ENCODE data around the gene PNMA8A. TPM values are rescaled to one million over a fixed set of nuclear protein-coding genes. Genes with fewer than 3 reads are reported as not detected.

PNMA8A gene
- total RNA-seq, 4 donors from 2014 or later = 1.4 to 5.3 (median 2.5) TPM

GRCh38 chr19:46515290-46515609 lies 43.9 kb upstream of the PNMA8A start:
- Histone ChIP-seq H3K36me3 (no peaks in the 10 kb centered on the region), H3K27ac (replicated peaks in 1 of 4) (no peak overlapping the region), H3K9me3 (peaks cover 0 to 11% (median 9%) of the 10 kb centered on the region in 4 donors), H3K27me3 (peaks cover 0 to 19% (median 0%) of the 10 kb centered on the region in 4 donors), H3K4me1 (peaks cover 0 to 14% (median 7%) of the 10 kb centered on the region in 4 donors), H3K4me3 (no peak overlapping the region)
- WGBS = 61% methylated on average over 3 of the region's 3 CpGs
- intact Hi-C loops (cut with DNase I) = loop anchor here (10.0 kb wide), 1 partner anchor 120 kb away; no protein-coding TSS in a partner anchor
- TF ChIP-seq POLR2AphosphoS5 (IDR thresholded peaks at IDR 0.05) (no peak), POLR2A (IDR thresholded peaks at IDR 0.05; ENCODE audit: low read depth) (no peak), EP300 (IDR thresholded peaks at IDR 0.05) (no peak)
- TF ChIP-seq, protein P1, sequence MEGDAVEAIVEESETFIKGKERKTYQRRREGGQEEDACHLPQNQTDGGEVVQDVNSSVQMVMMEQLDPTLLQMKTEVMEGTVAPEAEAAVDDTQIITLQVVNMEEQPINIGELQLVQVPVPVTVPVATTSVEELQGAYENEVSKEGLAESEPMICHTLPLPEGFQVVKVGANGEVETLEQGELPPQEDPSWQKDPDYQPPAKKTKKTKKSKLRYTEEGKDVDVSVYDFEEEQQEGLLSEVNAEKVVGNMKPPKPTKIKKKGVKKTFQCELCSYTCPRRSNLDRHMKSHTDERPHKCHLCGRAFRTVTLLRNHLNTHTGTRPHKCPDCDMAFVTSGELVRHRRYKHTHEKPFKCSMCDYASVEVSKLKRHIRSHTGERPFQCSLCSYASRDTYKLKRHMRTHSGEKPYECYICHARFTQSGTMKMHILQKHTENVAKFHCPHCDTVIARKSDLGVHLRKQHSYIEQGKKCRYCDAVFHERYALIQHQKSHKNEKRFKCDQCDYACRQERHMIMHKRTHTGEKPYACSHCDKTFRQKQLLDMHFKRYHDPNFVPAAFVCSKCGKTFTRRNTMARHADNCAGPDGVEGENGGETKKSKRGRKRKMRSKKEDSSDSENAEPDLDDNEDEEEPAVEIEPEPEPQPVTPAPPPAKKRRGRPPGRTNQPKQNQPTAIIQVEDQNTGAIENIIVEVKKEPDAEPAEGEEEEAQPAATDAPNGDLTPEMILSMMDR (IDR thresholded peaks at IDR 0.05) = no peak
- DNase-seq (ENCODE audit: extremely low spot score) = no peak

- WGBS = 68% methylated on average over 13 of the region's 13 CpGs
- Histone ChIP-seq H3K4me3 (no peak overlapping the region), H3K9me3 (peaks cover 0 to 11% (median 9%) of the 10 kb centered on the region in 4 donors), H3K27ac (replicated peaks in 1 of 4) (no peak overlapping the region), H3K36me3 (no peaks in the 10 kb centered on the region), H3K27me3 (peaks cover 0 to 19% (median 0%) of the 10 kb centered on the region in 4 donors), H3K4me1 (peaks cover 0 to 14% (median 7%) of the 10 kb centered on the region in 4 donors)
- no peak for DNase-seq (ENCODE audit: extremely low spot score)
- intact Hi-C loops (cut with DNase I) = loop anchor here (10.0 kb wide), 1 partner anchor 120 kb away; no protein-coding TSS in a partner anchor
- TF ChIP-seq EP300 (IDR thresholded peaks at IDR 0.05) (no peak), POLR2A (IDR thresholded peaks at IDR 0.05; ENCODE audit: low read depth) (no peak), POLR2AphosphoS5 (IDR thresholded peaks at IDR 0.05) (no peak)
- TF ChIP-seq, protein P1 (IDR thresholded peaks at IDR 0.05) = no peak
Observed at GRCh38 chr19:46514589-46515289, 43.4 kb upstream of the PNMA8A start.

- intact Hi-C loops (cut with DNase I) = loop anchor here (10.0 kb wide), 1 partner anchor 119 kb away; no protein-coding TSS in a partner anchor
- peaks cover 0 to 19% (median 0%) of the 10 kb centered on the region in 4 donors for H3K27me3 ChIP-seq
- no peak overlapping the region for H3K4me3 ChIP-seq
- peaks cover 0 to 14% (median 7%) of the 10 kb centered on the region in 4 donors for H3K4me1 ChIP-seq
- no peak overlapping the region for H3K27ac ChIP-seq (replicated peaks in 1 of 4)
- peak; percentile 94 for DNase-seq (ENCODE audit: extremely low spot score)
- TF ChIP-seq POLR2AphosphoS5 (IDR thresholded peaks at IDR 0.05) = no peak
- no peak for TF ChIP-seq POLR2A (IDR thresholded peaks at IDR 0.05; ENCODE audit: low read depth)
- TF ChIP-seq, protein P1 (IDR thresholded peaks at IDR 0.05) = peak; percentile 88 to 93 (median 90)
- H3K36me3 ChIP-seq = no peaks in the 10 kb centered on the region
- H3K9me3 ChIP-seq = peaks cover 0 to 11% (median 9%) of the 10 kb centered on the region in 4 donors
- 27% methylated on average over 35 of the region's 36 CpGs for WGBS
Observed at GRCh38 chr19:46513461-46514236, 42.3 kb upstream of the PNMA8A start.

DNA sequence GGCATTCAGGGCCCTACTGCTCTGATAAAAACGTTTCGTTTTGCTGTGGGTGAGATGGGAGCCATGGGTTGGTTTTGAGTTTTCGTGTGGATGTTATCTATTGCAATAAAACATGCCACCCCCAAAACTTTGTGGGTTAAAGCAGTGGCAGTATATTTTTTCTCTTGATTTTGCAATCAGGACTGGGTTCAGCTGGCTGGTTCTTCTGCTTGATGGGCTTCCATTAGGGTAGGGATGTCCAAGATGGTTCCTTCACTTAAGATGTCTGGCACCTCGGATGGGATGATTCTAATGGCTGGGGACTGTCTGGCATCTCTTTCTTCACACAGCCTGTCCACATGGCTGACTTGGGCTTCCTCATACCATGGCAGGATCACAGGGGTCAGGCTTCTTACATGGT lies 39.9 kb upstream of the PNMA8A start:
- Histone ChIP-seq H3K4me3 (no peak overlapping the region), H3K27me3 (peaks cover 0 to 19% (median 0%) of the 10 kb centered on the region in 4 donors), H3K36me3 (no peaks in the 10 kb centered on the region), H3K4me1 (peaks cover 0 to 14% (median 7%) of the 10 kb centered on the region in 4 donors), H3K9me3 (peaks cover 0 to 11% (median 9%) of the 10 kb centered on the region in 4 donors), H3K27ac (replicated peaks in 1 of 4) (no peak overlapping the region)
- TF ChIP-seq EP300 (IDR thresholded peaks at IDR 0.05) = no peak
- no peak for TF ChIP-seq POLR2AphosphoS5 (IDR thresholded peaks at IDR 0.05)
- intact Hi-C loops (cut with DNase I) = loop anchor here (10.0 kb wide), 1 partner anchor 116 kb away; no protein-coding TSS in a partner anchor
- DNase-seq (ENCODE audit: extremely low spot score) = no peak
- 85% methylated on average over 4 of the region's 4 CpGs for WGBS

GRCh38 chr19:46508206-46508605 lies 36.8 kb upstream of the PNMA8A start:
- peaks cover 0 to 15% (median 9%) of the 10 kb centered on the region in 4 donors for H3K9me3 ChIP-seq
- no peak for DNase-seq (ENCODE audit: extremely low spot score)
- H3K36me3 ChIP-seq = no peaks in the 10 kb centered on the region
- TF ChIP-seq, protein P1 (IDR thresholded peaks at IDR 0.05) = no peak
- TF ChIP-seq POLR2A (IDR thresholded peaks at IDR 0.05; ENCODE audit: low read depth) (no peak), EP300 (IDR thresholded peaks at IDR 0.05) (no peak), POLR2AphosphoS5 (IDR thresholded peaks at IDR 0.05) (no peak)
- 64% methylated on average over 2 of the region's 2 CpGs for WGBS
- no peak overlapping the region for H3K4me3 ChIP-seq
- intact Hi-C loops (cut with DNase I) = no loop called here
- H3K27me3 ChIP-seq = no peaks in the 10 kb centered on the region
- no peak overlapping the region for H3K27ac ChIP-seq (replicated peaks in 1 of 4)
- H3K4me1 ChIP-seq = peaks cover 0 to 4% (median under 1%) of the 10 kb centered on the region in 4 donors

All from esophagus muscularis mucosa (tissue), 4 donors.